GM13977 (cell line): Measurements from ENCODE around the gene ACBD4.

Source experiments
- DNase-seq: peaks from one replicate; pipeline ENCODE4 v3.0.0; 2012; ENCODE audit warnings: low spot score
- in situ Hi-C: fragments of 300-500 bp; cut with MboI; formaldehyde crosslinking; loops from one replicate; pipeline ENCODE4 v1.12.0; 2022; ENCODE audit warnings: low sequenced_read_pairs, low pct_unique_long_range_greater_than_20kb, mixed read lengths, inconsistent platforms; ENCODE audit not compliant: unreplicated experiment
- TF ChIP-seq, protein P1 (sequence below): IDR thresholded peaks from 2 replicates; pipeline ENCODE4 v1.5.1; 2012; ENCODE audit warnings: mild to moderate bottlenecking, control low read depth; ENCODE audit not compliant: insufficient read depth; ENCODE audit errors: extremely low read depth, missing control alignments

The ACBD4 gene

DNA sequence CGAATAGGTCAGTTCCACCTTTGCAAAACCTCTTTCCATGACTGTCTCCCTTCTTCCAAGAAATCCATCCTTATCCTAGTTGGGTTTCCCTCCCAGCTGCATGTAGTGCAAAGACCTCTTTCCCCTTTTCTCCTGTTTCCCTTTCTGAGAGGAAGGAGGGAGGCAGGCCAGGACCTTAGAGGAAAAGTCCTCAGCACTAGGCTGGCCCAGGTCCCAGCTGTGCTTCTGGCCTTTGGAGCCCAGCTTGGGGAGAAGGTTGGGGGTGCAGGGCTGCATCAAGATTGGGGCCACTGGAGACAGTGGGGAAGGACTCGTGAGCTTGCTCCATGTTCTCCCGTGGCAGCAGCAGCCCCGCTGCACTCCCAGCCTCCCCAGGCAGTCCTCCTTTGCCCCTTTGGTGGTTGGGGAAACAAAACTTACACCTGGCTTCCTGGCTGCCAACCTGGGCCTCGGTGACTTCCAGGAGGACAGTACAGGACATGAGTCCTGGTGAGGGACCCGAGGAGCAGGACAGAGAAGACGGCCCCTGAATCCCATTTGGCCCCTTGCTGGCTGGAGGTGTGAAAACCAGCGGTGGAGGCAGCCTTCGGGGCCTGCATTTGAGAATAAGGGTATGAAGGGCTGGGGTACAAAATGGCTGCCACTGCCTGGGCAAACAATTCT, 26.7 kb downstream of the ACBD4 start:
- TF ChIP-seq, protein P1, sequence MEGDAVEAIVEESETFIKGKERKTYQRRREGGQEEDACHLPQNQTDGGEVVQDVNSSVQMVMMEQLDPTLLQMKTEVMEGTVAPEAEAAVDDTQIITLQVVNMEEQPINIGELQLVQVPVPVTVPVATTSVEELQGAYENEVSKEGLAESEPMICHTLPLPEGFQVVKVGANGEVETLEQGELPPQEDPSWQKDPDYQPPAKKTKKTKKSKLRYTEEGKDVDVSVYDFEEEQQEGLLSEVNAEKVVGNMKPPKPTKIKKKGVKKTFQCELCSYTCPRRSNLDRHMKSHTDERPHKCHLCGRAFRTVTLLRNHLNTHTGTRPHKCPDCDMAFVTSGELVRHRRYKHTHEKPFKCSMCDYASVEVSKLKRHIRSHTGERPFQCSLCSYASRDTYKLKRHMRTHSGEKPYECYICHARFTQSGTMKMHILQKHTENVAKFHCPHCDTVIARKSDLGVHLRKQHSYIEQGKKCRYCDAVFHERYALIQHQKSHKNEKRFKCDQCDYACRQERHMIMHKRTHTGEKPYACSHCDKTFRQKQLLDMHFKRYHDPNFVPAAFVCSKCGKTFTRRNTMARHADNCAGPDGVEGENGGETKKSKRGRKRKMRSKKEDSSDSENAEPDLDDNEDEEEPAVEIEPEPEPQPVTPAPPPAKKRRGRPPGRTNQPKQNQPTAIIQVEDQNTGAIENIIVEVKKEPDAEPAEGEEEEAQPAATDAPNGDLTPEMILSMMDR: no peak
- DNase-seq: no peak
- in situ Hi-C loops: no loop called here

DNA sequence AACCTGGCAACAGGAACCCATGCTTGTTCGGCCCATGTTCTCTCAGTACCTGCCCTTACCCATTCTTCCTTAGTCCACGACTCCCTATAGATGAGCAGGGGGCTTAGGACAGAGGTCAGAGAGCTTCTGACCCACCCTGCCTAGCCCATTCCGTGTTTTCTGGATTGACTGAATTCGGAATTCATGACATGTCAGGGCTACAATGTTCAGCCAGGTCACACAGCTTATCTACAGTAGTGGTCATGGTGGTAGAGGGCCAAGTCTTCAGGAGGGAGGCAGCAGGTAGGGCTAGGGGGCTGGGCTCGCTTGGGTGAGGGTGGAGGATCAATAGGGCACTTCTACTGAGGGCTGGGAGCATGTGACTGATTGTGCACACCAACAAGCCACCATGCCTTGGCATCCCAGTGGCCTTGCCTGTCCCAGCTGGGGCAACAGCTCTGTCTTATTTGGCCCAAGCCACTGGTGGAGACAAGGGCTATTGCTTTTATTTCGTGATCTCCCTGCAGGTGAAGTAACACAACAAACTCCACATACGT, 29.3 kb downstream of the ACBD4 start:
- no peak for DNase-seq
- in situ Hi-C loops: no loop called here
- TF ChIP-seq, protein P1: no peak

DNA sequence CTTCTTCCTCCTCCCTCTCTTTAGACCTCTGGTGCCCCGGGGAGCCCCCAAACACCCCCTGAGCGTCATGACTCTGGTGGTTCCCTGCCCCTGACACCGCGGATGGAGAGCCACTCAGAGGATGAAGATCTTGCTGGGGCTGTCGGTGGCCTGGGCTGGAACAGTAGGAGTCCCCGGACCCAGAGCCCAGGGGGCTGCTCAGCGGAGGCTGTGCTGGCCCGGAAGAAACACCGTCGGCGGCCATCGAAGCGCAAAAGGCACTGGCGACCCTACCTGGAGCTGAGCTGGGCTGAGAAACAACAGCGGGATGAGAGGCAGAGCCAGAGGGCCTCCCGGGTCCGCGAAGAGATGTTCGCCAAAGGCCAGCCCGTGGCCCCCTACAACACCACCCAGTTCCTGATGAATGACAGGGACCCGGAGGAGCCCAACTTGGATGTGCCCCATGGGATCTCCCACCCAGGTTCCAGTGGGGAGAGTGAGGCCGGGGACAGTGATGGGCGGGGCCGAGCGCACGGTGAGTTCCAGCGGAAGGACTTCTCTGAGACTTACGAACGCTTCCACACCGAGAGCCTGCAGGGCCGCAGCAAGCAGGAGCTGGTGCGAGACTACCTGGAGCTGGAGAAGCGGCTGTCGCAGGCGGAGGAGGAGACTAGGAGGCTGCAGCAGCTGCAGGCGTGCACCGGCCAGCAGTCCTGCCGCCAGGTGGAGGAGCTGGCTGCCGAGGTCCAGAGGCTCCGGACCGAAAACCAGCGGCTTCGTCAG, 33.7 kb downstream of the ACBD4 start:
- TF ChIP-seq, protein P1: no peak

DNA sequence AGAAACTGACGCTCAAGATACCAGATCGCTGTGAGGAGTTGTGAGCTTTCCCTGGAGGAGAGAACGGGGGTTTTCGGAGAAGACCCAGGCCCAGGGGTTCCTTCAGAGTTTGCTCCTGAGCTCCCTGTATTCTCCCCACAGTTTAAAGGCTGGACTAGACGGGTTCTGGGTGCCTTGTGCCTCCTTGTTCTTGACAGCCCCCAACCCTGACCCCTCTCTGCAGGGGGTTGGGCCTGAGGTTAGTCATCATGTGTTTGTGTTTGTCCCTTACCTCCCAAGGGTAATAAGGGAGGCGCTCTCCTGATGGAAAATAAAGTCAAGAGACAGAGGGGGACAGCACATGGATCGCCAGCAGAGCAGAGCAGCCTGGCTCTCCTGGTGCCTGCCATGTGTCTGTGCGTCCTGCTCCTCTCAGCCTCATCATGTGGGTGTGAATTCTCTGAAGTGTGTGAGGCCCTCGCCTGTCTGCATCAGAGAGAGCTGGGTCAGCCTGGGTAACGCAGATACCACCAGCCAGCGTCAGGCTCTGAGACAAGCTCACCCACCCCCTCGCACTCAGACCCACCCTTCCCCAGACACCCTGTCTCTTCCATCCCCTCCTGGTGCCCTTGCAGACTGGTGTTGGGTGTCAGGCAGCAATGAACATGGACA, 34.9 kb downstream of the ACBD4 start:
- in situ Hi-C loops: no loop called here
- TF ChIP-seq, protein P1: no peak
- DNase-seq: no peak

More for the DNA sequence above, 33.7 kb downstream of the ACBD4 start:
- DNase-seq: no peak
- in situ Hi-C loops: no loop called here

DNA sequence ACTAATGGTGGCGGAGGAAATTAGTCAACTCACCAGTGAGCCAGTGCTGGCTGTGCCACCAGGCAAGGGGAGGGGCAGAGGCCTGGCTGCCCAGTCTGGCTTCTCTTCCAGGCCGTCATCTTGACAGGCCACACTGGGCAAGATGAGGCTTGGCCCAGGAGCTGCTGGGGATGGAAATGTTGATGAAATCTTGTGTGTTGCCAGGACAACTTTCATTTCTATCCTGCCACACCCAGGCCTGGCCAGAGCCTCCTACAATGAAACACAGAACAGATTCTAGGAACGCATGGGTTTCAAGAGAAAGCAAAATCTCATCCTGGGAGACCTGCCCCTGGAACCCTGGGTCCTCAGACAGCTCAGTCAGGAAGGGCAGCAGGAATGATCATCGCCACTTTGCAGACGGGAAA, 35.4 kb downstream of the ACBD4 start:
- DNase-seq: no peak
- TF ChIP-seq, protein P1: no peak
- in situ Hi-C loops: no loop called here

DNA sequence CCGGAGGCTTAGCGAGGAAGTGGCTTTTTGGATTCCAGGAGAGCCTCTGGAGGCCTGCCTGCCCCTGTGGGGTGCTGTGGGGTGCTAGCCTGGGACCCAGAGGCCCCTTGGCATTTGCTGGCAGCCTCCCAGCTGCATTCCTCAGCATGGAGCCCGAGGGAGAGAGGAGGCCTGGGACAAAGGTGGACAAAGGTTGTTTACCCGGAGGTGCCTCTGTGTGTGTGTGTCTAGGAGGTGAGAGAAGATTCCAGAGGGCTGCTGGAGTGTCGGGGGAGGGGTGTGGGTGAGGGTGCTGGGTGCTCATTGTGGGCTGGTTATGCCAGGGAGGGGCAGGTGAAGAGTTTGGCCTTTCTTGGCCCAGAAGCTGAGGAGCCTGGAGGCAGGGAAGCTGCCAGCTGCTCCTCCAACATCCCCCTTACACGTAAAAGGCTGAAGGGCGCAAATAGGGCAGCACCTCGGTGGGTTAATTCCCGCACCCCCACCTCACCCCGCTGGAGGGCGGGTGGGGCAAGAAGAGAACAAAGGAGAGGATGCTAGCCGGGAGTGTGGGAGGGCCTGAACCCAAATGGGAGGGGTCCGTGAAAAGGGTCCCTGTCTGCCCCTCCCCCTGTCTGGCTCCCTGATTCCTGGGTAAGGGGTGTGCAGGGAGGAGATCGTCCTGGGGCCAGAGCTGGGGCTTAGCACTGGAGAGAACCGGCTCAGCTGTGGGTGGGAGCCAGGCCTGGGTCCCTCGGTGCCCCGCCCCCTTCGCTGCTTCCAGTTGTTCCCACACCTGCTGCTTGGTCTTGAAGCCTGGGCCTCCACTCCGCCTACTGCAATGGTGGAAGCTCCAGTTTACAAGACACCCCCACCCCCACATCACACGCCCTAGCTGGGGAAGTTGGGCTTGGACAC, 36.1 kb downstream of the ACBD4 start:
- in situ Hi-C loops: no loop called here
- TF ChIP-seq, protein P1: no peak
- DNase-seq: no peak
